Endothelial cell of umbilical vein (primary cell): Measurements from ENCODE around the gene MIEF1. TPM values are rescaled to one million over a fixed set of nuclear protein-coding genes. Genes with fewer than 3 reads are reported as not detected.

Source experiments
- BruUV-seq: library from RNA; stranded (reverse); fragments of 400-500 nt; replicated peaks from 2 replicates; lab custom pipeline; 2021; lab: Mats Ljungman, UMichigan
- CTCF ChIA-PET: fragments of 300-600, 350-600 bp; sonication (Branson Sonifier 250); formaldehyde crosslinking; loops from one replicate; lab custom pipeline; 2021; ENCODE audit warnings: antibody characterized with exemption, inconsistent platforms; lab: Charles Lee
- POLR2A ChIA-PET: fragments of 300-600, 350-600 bp; sonication (Branson Sonifier 250); formaldehyde crosslinking; loops from one replicate; lab custom pipeline; 2021; ENCODE audit warnings: antibody characterized with exemption, inconsistent platforms; lab: Charles Lee
- DNase-seq: peaks from one replicate; pipeline ENCODE4 v3.0.0-alpha.2; 2011; ENCODE audit warnings: low read depth, low spot score
- FAIRE-seq: peaks from 2 replicates; lab custom pipeline; 2011; peaks lifted over from hg19 to GRCh38; lab: Jason Lieb, UNC
- H2AFZ ChIP-seq: 2 replicates; pipeline ENCODE4 v1.6.0; 2012; ENCODE audit warnings: low read depth, low read length, control low read depth, inconsistent platforms
- H3K27ac ChIP-seq: 2 replicates; pipeline ENCODE4 v1.5.1; 2011; ENCODE audit warnings: low read depth, mild to moderate bottlenecking, control low read depth, low read length, moderate library complexity; ENCODE audit not compliant: insufficient read depth
- H3K27me3 ChIP-seq, 2 experiments: 2 replicates each; pipeline versions ENCODE4 v1.6.0 to v1.6.1; 2011; ENCODE audit warnings: low read length in 2 of 2, mixed read lengths in 1 of 2; ENCODE audit not compliant: control insufficient read depth in 2 of 2, insufficient read depth in 2 of 2
- H3K36me3 ChIP-seq, 2 experiments: 2 replicates in 1 of 2; 3 replicates in 1 of 2; pipeline ENCODE4 v1.5.1; 2011; ENCODE audit warnings: low read length in 2 of 2, mild to moderate bottlenecking in 1 of 2, moderate library complexity in 1 of 2; ENCODE audit not compliant: control insufficient read depth in 2 of 2, insufficient read depth in 2 of 2; ENCODE audit errors: extremely low read depth in 1 of 2
- H3K4me1 ChIP-seq: 3 replicates; pipeline ENCODE4 v1.5.1; 2011; ENCODE audit warnings: mild to moderate bottlenecking, low read length; ENCODE audit not compliant: control insufficient read depth, insufficient read depth; ENCODE audit errors: extremely low read depth
- H3K4me2 ChIP-seq: 2 replicates; pipeline ENCODE4 v1.6.1; 2011; ENCODE audit warnings: low read length, control low read depth, mixed read lengths; ENCODE audit not compliant: insufficient read depth
- H3K4me3 ChIP-seq, 3 experiments: fragments of 200-600 bp in 1 of 3; sonication (generic), shearing (Covaris generic) in 1 of 3; replicated peaks in 1 of 3; 2 replicates each; pipeline ENCODE4 v1.5.1; 2011 to 2016; ENCODE audit warnings: control low read depth in 3 of 3, low read length in 3 of 3, mild to moderate bottlenecking in 2 of 3, inconsistent platforms in 1 of 3, low read depth in 1 of 3, moderate library complexity in 1 of 3; ENCODE audit not compliant: insufficient read depth in 1 of 3
- H3K79me2 ChIP-seq: 2 replicates; pipeline ENCODE4 v1.6.0; 2012; ENCODE audit warnings: low read length, inconsistent platforms; ENCODE audit not compliant: control insufficient read depth, insufficient read depth
- H3K9ac ChIP-seq: replicated peaks from 2 replicates; pipeline ENCODE3; 2011; ENCODE audit warnings: low read length, control low read depth; ENCODE audit not compliant: insufficient read depth; ENCODE audit errors: extremely low read depth
- H3K9me1 ChIP-seq: replicated peaks from 3 replicates; pipeline ENCODE4 v1.6.0; 2011; ENCODE audit warnings: mild to moderate bottlenecking, low read length; ENCODE audit not compliant: control insufficient read depth, insufficient read depth; ENCODE audit errors: extremely low read depth
- H3K9me3 ChIP-seq: replicated peaks from 2 replicates; pipeline ENCODE4 v1.5.1; 2012; ENCODE audit warnings: low read length, inconsistent platforms; ENCODE audit not compliant: control insufficient read depth, insufficient read depth
- H4K20me1 ChIP-seq: replicated peaks from 2 replicates; pipeline ENCODE3; 2011; ENCODE audit warnings: mild to moderate bottlenecking, low read length; ENCODE audit not compliant: control insufficient read depth, insufficient read depth; ENCODE audit errors: extremely low read depth
- CTCF ChIP-seq, 2 donors: IDR thresholded peaks; 1 replicate in 1 of 2; 2 replicates in 1 of 2; pipeline ENCODE4 v1.5.1; 2011; ENCODE audit warnings: low read length in 2 of 2, mild to moderate bottlenecking in 2 of 2, moderate library complexity in 2 of 2, control low read depth in 1 of 2, inconsistent platforms in 1 of 2, low read depth in 1 of 2; ENCODE audit not compliant: insufficient read depth in 1 of 2; ENCODE audit errors: extremely low read depth in 1 of 2
- EZH2 ChIP-seq: IDR thresholded peaks from 2 replicates; pipeline ENCODE4 v1.6.1; 2012; ENCODE audit warnings: borderline replicate concordance, low read depth, mild to moderate bottlenecking, moderate library complexity, low read length, inconsistent platforms; ENCODE audit not compliant: severe bottlenecking
- FOS ChIP-seq: IDR thresholded peaks from 2 replicates; pipeline ENCODE4 v1.6.1; 2011; ENCODE audit warnings: mild to moderate bottlenecking, low read length, moderate library complexity, borderline replicate concordance; ENCODE audit not compliant: insufficient read depth
- GATA2 ChIP-seq: IDR thresholded peaks from 2 replicates; pipeline ENCODE4 v1.7.0; 2011; ENCODE audit warnings: low read depth, mild to moderate bottlenecking, moderate library complexity, mixed read lengths, low read length; ENCODE audit not compliant: insufficient read length, insufficient read depth
- JUN ChIP-seq: IDR thresholded peaks from 2 replicates; pipeline ENCODE4 v1.6.1; 2011; ENCODE audit warnings: borderline replicate concordance, low read depth; ENCODE audit not compliant: insufficient read length, insufficient read depth
- POLR2A ChIP-seq: IDR thresholded peaks from 2 replicates; pipeline ENCODE4 v1.6.1; 2012; ENCODE audit warnings: low read depth, mild to moderate bottlenecking, control low read depth, low read length
- POLR2AphosphoS5 ChIP-seq: IDR thresholded peaks from 2 replicates; pipeline ENCODE4 v1.6.1; 2012; ENCODE audit warnings: low read depth, mild to moderate bottlenecking, control low read depth, low read length, moderate library complexity; ENCODE audit not compliant: insufficient read depth
- dilution Hi-C: fragments of 300-500 bp; cut with MboI; formaldehyde crosslinking; loops from one replicate; pipeline ENCODE4 v1.15.0; 2019; ENCODE audit warnings: low sequenced_read_pairs; ENCODE audit not compliant: extremely low pct_ligation_motif_present
- intact Hi-C: fragments of 100-400 bp; cut with micrococcal nuclease; formaldehyde crosslinking; loops from one replicate; pipeline ENCODE4 v1.10.0; 2022
- polyA plus RNA-seq, 4 experiments: library from polyadenylated mRNA; depleted of rRNA in 3 of 4; stranded (reverse) in 3 of 4; unstranded in 1 of 4; fragments of >200 nt; gene quantifications; 2 replicates each; pipeline versions ENCODE4 v1.2.1 to v1.2.3, GENCODE V29; 2011 to 2012; ENCODE audit warnings: missing spikeins in 1 of 4
- total RNA-seq: library from RNA; stranded (reverse); gene quantifications from 2 replicates; pipeline ENCODE4 v1.2.3, GENCODE V29; 2021
- TF ChIP-seq, protein P1 (sequence below): IDR thresholded peaks from 2 replicates; pipeline ENCODE4 v1.6.1; 2011; ENCODE audit not compliant: insufficient read depth, insufficient read length

The MIEF1 gene
- total and polyA plus RNA-seq, 2 donors (not counting 3 experiments of a cell fraction or from before 2014, with no cell fraction given), result 14.2 to 31.1 TPM

GRCh38 chr22:39565414-39565944, 63.4 kb downstream of the MIEF1 start:
- dilution Hi-C loops, result loop anchor here (25.0 kb wide), 1 partner anchor 447 kb away; no protein-coding TSS in a partner anchor
- H3K36me3 ChIP-seq, result no peaks in the 10 kb centered on the region
- no peaks in the 10 kb centered on the region for H3K4me1 ChIP-seq
- POLR2A ChIA-PET, result no interaction called here
- no peaks in the 10 kb centered on the region for H4K20me1 ChIP-seq
- no peak overlapping the region for H3K4me2 ChIP-seq
- no peaks in the 10 kb centered on the region for H3K9me1 ChIP-seq
- no peak for TF ChIP-seq EZH2
- TF ChIP-seq CTCF (IDR thresholded peaks at IDR 0.05; ENCODE audit: extremely low read depth in 1 of 2, insufficient read depth in 1 of 2, low read depth in 1 of 2, low read length in 2 of 2), result no peak
- TF ChIP-seq POLR2A, result no peak
- TF ChIP-seq, protein P1, sequence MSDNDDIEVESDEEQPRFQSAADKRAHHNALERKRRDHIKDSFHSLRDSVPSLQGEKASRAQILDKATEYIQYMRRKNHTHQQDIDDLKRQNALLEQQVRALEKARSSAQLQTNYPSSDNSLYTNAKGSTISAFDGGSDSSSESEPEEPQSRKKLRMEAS, result no peak
- TF ChIP-seq POLR2AphosphoS5, result no peak
- no peak for TF ChIP-seq GATA2
- TF ChIP-seq JUN, result no peak
- no peak for TF ChIP-seq FOS
- H3K9ac ChIP-seq, result no peak overlapping the region
- H3K9me3 ChIP-seq, result no peaks in the 10 kb centered on the region
- H3K4me3 ChIP-seq, result no peak overlapping the region
- H3K79me2 ChIP-seq, result no peaks in the 10 kb centered on the region
- BruUV-seq, result no TSS peak
- intact Hi-C loops, result no loop called here
- H3K27me3 ChIP-seq, result no peaks in the 10 kb centered on the region
- H2AFZ ChIP-seq, result no peak overlapping the region
- CTCF ChIA-PET, result interaction anchor here (1.1 kb wide), 1 partner anchor 459 kb away, joined by 3 read pairs; no protein-coding TSS in a partner anchor
- DNase-seq (no peak), FAIRE-seq (no peak)
- no peak overlapping the region for H3K27ac ChIP-seq
